ENCODE results near the gene ARFGEF3.

ARFGEF3 gene

GRCh38 chr6:138372711-138373463 is 211.1 kb downstream of the ARFGEF3 start:
- DNase-seq = no peak

GRCh38 chr6:138374230-138374629 is 212.5 kb downstream of the ARFGEF3 start:
- DNase-seq = no peak

DNA sequence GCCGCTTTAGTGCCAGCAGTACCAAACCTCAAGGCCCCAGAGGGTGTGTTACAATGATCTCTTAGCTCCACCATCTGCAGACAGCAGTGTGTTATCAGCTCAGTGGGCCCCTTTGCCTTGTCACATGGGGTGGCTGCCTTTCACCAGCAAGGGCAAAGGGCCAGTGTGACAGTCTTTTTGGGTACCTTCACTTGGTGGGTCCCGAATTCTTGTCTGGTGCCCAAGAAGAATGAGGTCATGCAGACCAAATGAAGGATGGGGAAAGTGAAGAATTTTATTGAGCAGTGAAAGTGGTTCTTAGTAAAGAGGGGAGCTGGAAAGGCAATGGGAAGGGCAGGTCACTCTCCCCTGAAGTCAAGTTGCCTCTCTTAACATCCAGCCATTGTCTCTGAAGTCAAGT is 213.1 kb downstream of the ARFGEF3 start:
- no peak for DNase-seq

DNA sequence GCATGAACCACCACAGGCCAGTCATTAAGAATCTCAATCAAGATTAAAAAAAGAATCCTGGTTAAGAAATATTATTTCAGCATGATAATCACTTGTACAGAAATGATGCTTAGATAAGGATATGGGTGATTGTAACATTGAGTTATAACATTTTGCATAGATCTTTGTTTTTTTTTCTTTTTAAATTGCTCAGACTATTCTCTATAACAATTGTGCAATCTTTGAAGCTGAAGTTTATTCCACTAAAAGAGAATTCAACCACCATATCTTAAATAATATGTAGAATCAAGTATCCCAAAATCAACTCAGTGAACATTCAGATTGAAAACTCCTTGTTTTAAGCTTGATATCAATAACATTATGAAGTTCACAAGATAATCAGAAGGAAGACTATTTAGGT is 215.3 kb downstream of the ARFGEF3 start:
- no peak for DNase-seq

GRCh38 chr6:138377844-138378243 is 216.1 kb downstream of the ARFGEF3 start, which contains the start of gene SMIM28:
Gene SMIM28 (plus strand): TSS chr6:138377905. CDS start chr6:138378073, 168 bp downstream.
- no peak for DNase-seq

DNA sequence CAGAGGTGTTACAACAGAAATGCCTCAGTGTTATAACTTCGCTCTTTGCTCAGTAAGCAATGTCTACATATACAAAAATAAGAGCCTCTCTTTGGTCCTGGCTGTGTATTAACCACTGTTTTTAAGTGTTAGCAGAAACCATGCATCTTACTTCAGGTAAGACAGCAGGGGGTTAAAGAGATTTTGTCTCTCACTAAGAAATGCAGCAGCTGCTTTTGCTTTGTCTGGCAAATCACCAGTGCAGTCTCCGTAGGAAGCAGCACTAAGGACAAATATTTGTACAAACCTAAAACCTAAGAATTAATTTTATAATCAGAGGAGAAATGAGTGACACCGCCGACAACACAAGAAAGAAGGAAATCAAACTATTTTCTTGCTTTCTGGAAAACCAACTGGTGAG is 216.7 kb downstream of the ARFGEF3 start:
- no peak for DNase-seq

GRCh38 chr6:138382498-138383265 is 220.9 kb downstream of the ARFGEF3 start:
- DNase-seq = no peak

DNA sequence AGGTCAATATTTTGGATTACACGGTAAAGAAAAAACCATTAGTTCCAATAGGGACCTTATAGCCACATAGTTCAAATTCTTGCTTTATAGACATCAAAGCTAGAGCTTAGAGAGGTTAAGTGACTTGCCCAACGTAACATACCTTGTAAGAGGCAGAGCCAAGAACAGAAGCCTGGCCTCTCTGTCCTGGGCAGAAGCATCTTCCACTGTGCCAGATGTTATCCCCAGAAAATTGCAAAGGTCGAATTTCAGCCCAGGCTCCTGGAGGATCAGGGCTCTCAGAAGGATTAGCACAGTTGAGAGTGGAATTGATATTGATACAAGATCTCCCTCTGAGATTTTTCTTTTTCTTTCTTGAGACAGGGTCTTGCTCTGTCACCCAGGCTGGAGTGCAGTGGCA is 222.0 kb downstream of the ARFGEF3 start:
- DNase-seq = no peak

DNA sequence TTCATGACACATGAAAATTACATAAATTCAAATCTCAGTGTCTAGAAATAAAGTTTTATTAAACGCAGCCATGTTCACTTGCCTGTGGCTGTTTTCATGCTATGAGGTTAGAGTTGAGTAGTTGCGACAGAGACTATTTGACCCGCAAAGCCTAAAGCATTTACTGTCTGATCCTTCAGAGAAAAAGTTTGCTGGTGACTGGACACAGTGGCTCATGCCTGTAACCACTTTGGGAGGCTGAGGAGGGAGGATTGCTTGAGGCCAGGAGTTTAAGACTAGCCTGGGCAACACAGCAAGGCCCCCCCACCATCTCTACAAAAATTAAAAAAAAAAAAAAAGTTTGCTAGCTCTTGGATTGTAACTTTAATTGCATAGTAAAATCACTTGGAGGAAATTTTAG is 225.2 kb downstream of the ARFGEF3 start:
- DNase-seq = no peak

DNA sequence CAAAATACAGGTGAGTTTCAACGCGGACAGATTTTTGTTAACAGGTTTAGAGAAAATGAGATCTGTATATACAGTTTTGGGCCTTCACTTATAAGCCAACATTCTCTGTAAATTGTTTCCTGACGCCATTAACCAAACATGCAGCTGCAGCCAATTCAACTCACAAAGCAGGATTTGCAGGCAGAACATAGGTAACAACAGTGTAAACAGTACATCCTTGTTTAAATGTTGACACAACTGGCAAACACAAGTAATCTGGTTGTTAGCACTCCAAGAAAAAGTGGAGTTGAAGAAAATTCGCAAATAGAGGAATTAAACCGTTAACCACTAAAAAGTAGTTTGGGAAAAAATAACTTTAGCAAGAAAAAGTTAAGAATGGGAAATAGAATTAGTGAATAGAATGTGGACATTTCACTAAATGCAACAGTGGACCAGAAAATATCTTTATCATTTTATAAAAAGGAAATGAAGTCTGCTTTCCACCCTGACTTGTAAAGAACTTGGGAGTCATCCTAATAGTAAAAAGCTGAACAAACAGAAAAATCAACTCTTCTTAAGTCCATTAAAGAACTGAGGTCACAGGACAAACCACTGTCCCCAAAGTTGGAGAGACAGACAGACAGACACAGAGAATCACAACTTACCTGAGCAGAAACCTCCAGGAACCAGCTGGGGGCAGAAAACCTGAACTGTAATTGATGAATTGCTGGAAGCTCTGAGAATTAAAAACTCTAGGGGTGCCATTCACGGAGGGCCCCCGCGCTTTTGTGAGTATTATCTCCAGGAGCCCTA is 226.0 kb downstream of the ARFGEF3 start:
- no peak for DNase-seq

GRCh38 chr6:138389551-138389950 is 227.8 kb downstream of the ARFGEF3 start:
- no peak for DNase-seq
